Dermis blood vessel endothelial cell (primary cell): ENCODE measurements around the gene ZNF280B. TPM values are rescaled to one million over a fixed set of nuclear protein-coding genes. Genes with fewer than 3 reads are reported as not detected.
"Not testable (repeated sequence)": the region's sequence is repeated elsewhere in the genome, so short reads cannot be mapped to it uniquely, and the experiment has no call there.

Experiments
- DNase-seq: peaks from one replicate; pipeline ENCODE4 v3.0.0; 2010
- total RNA-seq: library from RNA; depleted of rRNA; stranded (reverse); fragments of >200 nt; gene quantifications from 2 replicates; pipeline ENCODE4 v1.2.3, GENCODE V29; 2014

The ZNF280B gene
- total RNA-seq, 1 donor from 2014 or later, result 0.68 TPM

- no peak for DNase-seq
These were observed 1.8 kb downstream of the ZNF280B start for GRCh38 chr22:22506736-22507135.

- no peak for DNase-seq
These were observed 10.3 kb downstream of the ZNF280B start for GRCh38 chr22:22498267-22498666.

- not testable (repeated sequence) for DNase-seq
These were observed 17.0 kb downstream of the ZNF280B start for GRCh38 chr22:22491589-22491988.

- no peak for DNase-seq
These were observed 19.8 kb downstream of the ZNF280B start for GRCh38 chr22:22488736-22489135.

GRCh38 chr22:22487869-22488597 is 20.5 kb downstream of the ZNF280B start:
- DNase-seq, result no peak

- no peak for DNase-seq
These were observed 21.5 kb downstream of the ZNF280B start for GRCh38 chr22:22487059-22487458.

- no peak for DNase-seq
These were observed 22.2 kb downstream of the ZNF280B start for GRCh38 chr22:22486132-22486899.

- no peak for DNase-seq
These were observed 23.0 kb downstream of the ZNF280B start for GRCh38 chr22:22485524-22485923.

GRCh38 chr22:22484023-22484422 is 24.5 kb downstream of the ZNF280B start:
- no peak for DNase-seq

GRCh38 chr22:22480940-22481339 is 27.6 kb downstream of the ZNF280B start:
- no peak for DNase-seq

GRCh38 chr22:22479999-22480532 is 28.5 kb downstream of the ZNF280B start:
- DNase-seq, result no peak

GRCh38 chr22:22479116-22479515 is 29.4 kb downstream of the ZNF280B start:
- DNase-seq, result no peak

GRCh38 chr22:22478470-22478869 is 30.1 kb downstream of the ZNF280B start:
- DNase-seq, result no peak

GRCh38 chr22:22474733-22475132 is 33.8 kb downstream of the ZNF280B start:
- no peak for DNase-seq

- DNase-seq, result not testable (repeated sequence)
These were observed 37.4 kb downstream of the ZNF280B start for GRCh38 chr22:22471104-22471503.

GRCh38 chr22:22469527-22469926 is 39.0 kb downstream of the ZNF280B start:
- no peak for DNase-seq

- DNase-seq, result not testable (repeated sequence)
These were observed 39.6 kb downstream of the ZNF280B start for GRCh38 chr22:22468794-22469469.

GRCh38 chr22:22467112-22467511 is 41.4 kb downstream of the ZNF280B start:
- no peak for DNase-seq

- DNase-seq, result no peak
These were observed 42.8 kb downstream of the ZNF280B start for GRCh38 chr22:22465782-22466181.

GRCh38 chr22:22465094-22465602 is 43.4 kb downstream of the ZNF280B start:
- DNase-seq, result no peak

GRCh38 chr22:22464541-22465054 is 43.9 kb downstream of the ZNF280B start:
- no peak for DNase-seq

- peak; percentile 76 for DNase-seq
These were observed 44.5 kb downstream of the ZNF280B start for GRCh38 chr22:22463855-22464540.
